ENCODE measurements around the gene INS. TPM values are rescaled to one million over a fixed set of nuclear protein-coding genes. Genes with fewer than 3 reads are reported as not detected.
A peak's percentile ranks its signal among the peaks of the same experiment; 100 is the strongest.

Gene INS
- total and polyA plus RNA-seq, 10 of the 15 experiments (the other 5 are each of a cell fraction or from before 2014, with no cell fraction given), result not detected

DNA sequence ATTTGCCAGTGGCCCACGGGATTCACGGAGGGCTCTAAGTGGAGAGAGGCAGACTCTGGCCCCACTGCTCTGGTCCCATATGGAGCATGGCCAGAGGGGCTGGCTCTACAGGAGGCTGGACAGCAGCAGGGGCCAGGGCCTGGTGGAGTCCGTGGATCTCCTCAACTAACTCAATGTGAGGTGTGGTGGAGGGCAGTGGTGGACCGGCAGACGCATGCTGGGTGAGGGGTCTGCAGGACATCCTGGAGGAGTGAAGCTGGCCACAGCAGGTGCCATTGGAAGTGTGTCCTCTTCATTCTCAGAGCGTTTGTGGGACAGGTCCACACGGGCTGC is 37.4 kb downstream of the INS start:
- 27% methylated on average over 6 of the region's 7 CpGs for WGBS (ENCODE audit: insufficient coverage, insufficient replicate concordance, low lambda C conversion rate, missing lambda C conversion rate)
- Histone ChIP-seq H3K79me2 (ENCODE audit: control insufficient read depth, insufficient read depth, low read length) (no peaks in the 10 kb centered on the region), H3K27me3 (replicated peaks in 1 of 2; ENCODE audit: control insufficient read depth in 2 of 2, insufficient read depth in 2 of 2, low read length in 1 of 2) (no peaks in the 10 kb centered on the region; a peak in 1 of 4 replicates), H3K36me3 (ENCODE audit: control insufficient read depth in 2 of 2, insufficient read depth in 2 of 2, low read length in 1 of 2) (no peaks in the 10 kb centered on the region), H3K4me2 (ENCODE audit: control insufficient read depth, insufficient read depth) (no peak overlapping the region), H2AFZ (ENCODE audit: control insufficient read depth, low read depth, low read length) (no peak overlapping the region), H3K27ac (ENCODE audit: control insufficient read depth, insufficient read depth) (no peak overlapping the region), H4K20me1 (ENCODE audit: control insufficient read depth, insufficient read depth) (no peaks in the 10 kb centered on the region), H3K9me3 (replicated peaks; ENCODE audit: control insufficient read depth, insufficient read depth, low read length) (no peaks in the 10 kb centered on the region), H3K9ac (ENCODE audit: control insufficient read depth, insufficient read depth, low read length) (no peak overlapping the region), H3K4me3 (no peak overlapping the region), H3K4me1 (ENCODE audit: control insufficient read depth, insufficient read depth, low read length) (no peaks in the 10 kb centered on the region)
- ChIA-PET POLR2A (no interaction called here), RAD21 (ENCODE audit: unreplicated experiment) (no interaction called here), SMC1A (ENCODE audit: uncharacterized antibody, unreplicated experiment) (interaction anchor here (1.3 kb wide), 1 partner anchor 8 kb away, joined by 3 read pairs; no protein-coding TSS in a partner anchor), CTCF (interaction anchor here (2.7 kb wide), 1 partner anchor 28 kb away, joined by 11 read pairs; no protein-coding TSS in a partner anchor)
- in situ Hi-C loops (cut with MboI) (no loop called here), intact Hi-C loops (cut with micrococcal nuclease; ENCODE audit: unreplicated experiment) (no loop called here)
- ATAC-seq (no peak), DNase-seq (ENCODE audit: low read depth, low spot score) (no peak), FAIRE-seq (no peak)
- TF ChIP-seq TCF7 (IDR thresholded peaks at IDR 0.05; ENCODE audit: borderline replicate concordance), result no peak
- no peak for TF ChIP-seq SMAD5 (IDR thresholded peaks at IDR 0.05; ENCODE audit: low read depth)
- no peak for TF ChIP-seq IRF4 (IDR thresholded peaks at IDR 0.05; ENCODE audit: low read depth, low read length)
- no TSS peak for BruUV-seq (replicated peaks)

DNA sequence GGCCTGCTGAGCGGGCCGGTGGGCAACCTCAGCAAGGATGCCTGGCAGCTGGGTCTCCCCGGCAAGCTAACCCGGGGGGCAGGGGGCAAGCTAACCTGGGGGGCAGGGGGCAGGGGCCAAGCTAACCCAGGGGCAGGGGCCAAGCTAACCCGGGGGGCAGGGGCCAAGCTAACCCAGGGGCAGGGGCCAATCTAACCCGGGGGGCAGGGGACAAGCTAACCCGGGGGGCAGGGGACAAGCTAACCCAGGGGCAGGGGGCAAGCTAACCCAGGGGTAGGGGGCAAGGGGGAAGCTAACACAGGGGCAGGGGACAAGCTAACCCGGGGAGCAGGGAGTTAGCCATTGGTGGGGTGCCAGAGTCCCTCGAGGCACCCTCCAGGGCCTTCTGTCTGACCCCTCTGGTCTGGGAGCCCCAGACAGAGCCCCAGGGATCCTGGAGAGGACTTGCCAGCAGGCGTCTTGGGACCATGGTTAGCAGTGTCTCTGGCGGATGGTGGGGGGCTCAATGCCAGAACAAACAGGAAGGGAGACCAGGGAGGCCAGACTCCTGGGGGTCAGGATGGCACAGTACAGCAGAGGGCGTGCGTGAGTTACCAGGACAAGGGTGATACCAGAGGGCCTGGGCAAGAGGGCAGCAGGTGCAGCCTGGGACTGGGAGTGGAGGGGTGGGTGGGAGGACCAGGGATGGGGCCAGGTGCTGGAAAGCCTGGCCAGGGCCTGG is 37.9 kb downstream of the INS start:
- TF ChIP-seq, protein P1, sequence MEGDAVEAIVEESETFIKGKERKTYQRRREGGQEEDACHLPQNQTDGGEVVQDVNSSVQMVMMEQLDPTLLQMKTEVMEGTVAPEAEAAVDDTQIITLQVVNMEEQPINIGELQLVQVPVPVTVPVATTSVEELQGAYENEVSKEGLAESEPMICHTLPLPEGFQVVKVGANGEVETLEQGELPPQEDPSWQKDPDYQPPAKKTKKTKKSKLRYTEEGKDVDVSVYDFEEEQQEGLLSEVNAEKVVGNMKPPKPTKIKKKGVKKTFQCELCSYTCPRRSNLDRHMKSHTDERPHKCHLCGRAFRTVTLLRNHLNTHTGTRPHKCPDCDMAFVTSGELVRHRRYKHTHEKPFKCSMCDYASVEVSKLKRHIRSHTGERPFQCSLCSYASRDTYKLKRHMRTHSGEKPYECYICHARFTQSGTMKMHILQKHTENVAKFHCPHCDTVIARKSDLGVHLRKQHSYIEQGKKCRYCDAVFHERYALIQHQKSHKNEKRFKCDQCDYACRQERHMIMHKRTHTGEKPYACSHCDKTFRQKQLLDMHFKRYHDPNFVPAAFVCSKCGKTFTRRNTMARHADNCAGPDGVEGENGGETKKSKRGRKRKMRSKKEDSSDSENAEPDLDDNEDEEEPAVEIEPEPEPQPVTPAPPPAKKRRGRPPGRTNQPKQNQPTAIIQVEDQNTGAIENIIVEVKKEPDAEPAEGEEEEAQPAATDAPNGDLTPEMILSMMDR (IDR thresholded peaks at IDR 0.05 in 2 of 3, conservative IDR thresholded peaks at IDR 0.05 in 1 of 3; ENCODE audit: control insufficient read depth in 2 of 3, extremely low read depth in 1 of 3, insufficient read depth in 1 of 3, low read depth in 3 of 3, low read length in 3 of 3), result peak in 1 of 3 experiments; percentile 9; a peak in 1 of 6 replicates
- no peak for TF ChIP-seq HDAC2 (IDR thresholded peaks at IDR 0.05)
- TF ChIP-seq, protein P2, sequence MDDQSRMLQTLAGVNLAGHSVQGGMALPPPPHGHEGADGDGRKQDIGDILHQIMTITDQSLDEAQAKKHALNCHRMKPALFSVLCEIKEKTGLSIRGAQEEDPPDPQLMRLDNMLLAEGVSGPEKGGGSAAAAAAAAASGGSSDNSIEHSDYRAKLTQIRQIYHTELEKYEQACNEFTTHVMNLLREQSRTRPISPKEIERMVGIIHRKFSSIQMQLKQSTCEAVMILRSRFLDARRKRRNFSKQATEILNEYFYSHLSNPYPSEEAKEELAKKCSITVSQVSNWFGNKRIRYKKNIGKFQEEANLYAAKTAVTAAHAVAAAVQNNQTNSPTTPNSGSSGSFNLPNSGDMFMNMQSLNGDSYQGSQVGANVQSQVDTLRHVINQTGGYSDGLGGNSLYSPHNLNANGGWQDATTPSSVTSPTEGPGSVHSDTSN (IDR thresholded peaks at IDR 0.05; ENCODE audit: insufficient replicate concordance, low read depth, low read length), result no peak
- H3K27me3 ChIP-seq (replicated peaks in 1 of 2; ENCODE audit: control insufficient read depth in 2 of 2, insufficient read depth in 2 of 2, low read length in 1 of 2), result no peaks in the 10 kb centered on the region; a peak in 1 of 4 replicates
- FAIRE-seq (no peak), ATAC-seq (no peak), DNase-seq (ENCODE audit: low read depth, low spot score) (no peak)
- H3K9ac ChIP-seq (ENCODE audit: control insufficient read depth, insufficient read depth, low read length), result no peak overlapping the region
- intact Hi-C loops (cut with micrococcal nuclease; ENCODE audit: unreplicated experiment), result no loop called here
- no peak overlapping the region for H3K27ac ChIP-seq (ENCODE audit: control insufficient read depth, insufficient read depth)
- no peak overlapping the region for H3K4me2 ChIP-seq (ENCODE audit: control insufficient read depth, insufficient read depth)
- ChIA-PET RAD21 (ENCODE audit: unreplicated experiment) (no interaction called here), CTCF (interaction anchor here (2.7 kb wide), 1 partner anchor 28 kb away, joined by 11 read pairs; no protein-coding TSS in a partner anchor), POLR2A (no interaction called here), SMC1A (ENCODE audit: uncharacterized antibody, unreplicated experiment) (no interaction called here)
- H3K36me3 ChIP-seq (ENCODE audit: control insufficient read depth in 2 of 2, insufficient read depth in 2 of 2, low read length in 1 of 2), result no peaks in the 10 kb centered on the region
- in situ Hi-C loops (cut with MboI), result no loop called here
- 23% methylated on average over 10 of the region's 13 CpGs for WGBS (ENCODE audit: insufficient coverage, insufficient replicate concordance, low lambda C conversion rate, missing lambda C conversion rate)
- H3K4me3 ChIP-seq, result no peak overlapping the region
- no peaks in the 10 kb centered on the region for H4K20me1 ChIP-seq (ENCODE audit: control insufficient read depth, insufficient read depth)
- H2AFZ ChIP-seq (ENCODE audit: control insufficient read depth, low read depth, low read length), result no peak overlapping the region
- no TSS peak for BruUV-seq (replicated peaks)
- no peaks in the 10 kb centered on the region for H3K79me2 ChIP-seq (ENCODE audit: control insufficient read depth, insufficient read depth, low read length)
- H3K9me3 ChIP-seq (replicated peaks; ENCODE audit: control insufficient read depth, insufficient read depth, low read length), result no peaks in the 10 kb centered on the region
- no peaks in the 10 kb centered on the region for H3K4me1 ChIP-seq (ENCODE audit: control insufficient read depth, insufficient read depth, low read length)
